HG02623 (cell line): ENCODE data around the gene STXBP4.
A peak's percentile ranks its signal among the peaks of the same experiment; 100 is the strongest.

Experiments
- ATAC-seq: cut with Tn5 transposase; IDR thresholded peaks from one replicate; pipeline ENCODE4 v1.9.1; 2021; ENCODE audit warnings: moderate library complexity; ENCODE audit not compliant: unreplicated experiment

STXBP4 gene

GRCh38 chr17:55163408-55163807, 194.8 kb downstream of the STXBP4 start:
- no peak for ATAC-seq

- ATAC-seq: no peak
Observed at GRCh38 chr17:55166506-55166905, 197.9 kb downstream of the STXBP4 start.

- no peak for ATAC-seq
Observed at GRCh38 chr17:55167024-55167725, 198.6 kb downstream of the STXBP4 start.

- ATAC-seq: peak; percentile 92
Observed at GRCh38 chr17:55168958-55169687, 200.6 kb downstream of the STXBP4 start.

- ATAC-seq: peak; percentile 27
Observed at GRCh38 chr17:55171634-55172328, 203.2 kb downstream of the STXBP4 start.

GRCh38 chr17:55172612-55173011, 204.0 kb downstream of the STXBP4 start:
- no peak for ATAC-seq

GRCh38 chr17:55174133-55174532, 205.6 kb downstream of the STXBP4 start:
- no peak for ATAC-seq

GRCh38 chr17:55175788-55176427, 207.3 kb downstream of the STXBP4 start:
- peak; percentile 36 for ATAC-seq

GRCh38 chr17:55177159-55177854, 208.7 kb downstream of the STXBP4 start:
- ATAC-seq: no peak

GRCh38 chr17:55177855-55178217, 209.3 kb downstream of the STXBP4 start:
- ATAC-seq: no peak

- no peak for ATAC-seq
Observed at GRCh38 chr17:55186937-55187770, 218.6 kb downstream of the STXBP4 start.

GRCh38 chr17:55190748-55191147, 222.2 kb downstream of the STXBP4 start:
- ATAC-seq: peak; percentile 70

GRCh38 chr17:55198690-55199370, 230.3 kb downstream of the STXBP4 start:
- no peak for ATAC-seq

- ATAC-seq: no peak
Observed at GRCh38 chr17:55200904-55201303, 232.3 kb downstream of the STXBP4 start.

- ATAC-seq: no peak
Observed at GRCh38 chr17:55201308-55201932, 232.9 kb downstream of the STXBP4 start.

GRCh38 chr17:55202896-55203295, 234.3 kb downstream of the STXBP4 start:
- no peak for ATAC-seq

GRCh38 chr17:55208078-55208812, 239.7 kb downstream of the STXBP4 start:
- ATAC-seq: no peak

GRCh38 chr17:55210292-55210691, 241.7 kb downstream of the STXBP4 start:
- no peak for ATAC-seq
